Measurements from ENCODE around the gene RBBP6.
"Not testable (repeated sequence)": the region's sequence is repeated elsewhere in the genome, so short reads cannot be mapped to it uniquely, and the experiment has no call there.

The RBBP6 gene

DNA sequence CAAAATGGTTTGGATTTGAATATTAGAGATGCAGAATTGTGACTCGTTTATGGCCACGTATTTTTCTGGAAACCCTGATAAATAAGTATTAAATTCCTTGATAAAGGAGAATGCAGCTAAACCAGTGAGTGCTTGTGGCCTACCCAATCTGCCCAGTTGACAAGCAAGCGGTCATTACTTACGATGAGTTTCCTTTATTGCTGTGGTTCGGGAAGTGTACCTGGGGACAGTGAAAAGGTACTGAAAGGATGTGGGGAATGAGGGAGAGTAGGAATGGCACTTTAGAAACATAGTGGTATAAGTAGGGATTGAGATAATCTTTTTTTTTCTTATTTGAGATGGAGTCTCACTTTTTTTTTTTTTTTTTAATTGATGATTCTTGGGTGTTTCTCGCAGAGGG, 33.8 kb downstream of the RBBP6 start:
- DNase-seq, result no peak

DNA sequence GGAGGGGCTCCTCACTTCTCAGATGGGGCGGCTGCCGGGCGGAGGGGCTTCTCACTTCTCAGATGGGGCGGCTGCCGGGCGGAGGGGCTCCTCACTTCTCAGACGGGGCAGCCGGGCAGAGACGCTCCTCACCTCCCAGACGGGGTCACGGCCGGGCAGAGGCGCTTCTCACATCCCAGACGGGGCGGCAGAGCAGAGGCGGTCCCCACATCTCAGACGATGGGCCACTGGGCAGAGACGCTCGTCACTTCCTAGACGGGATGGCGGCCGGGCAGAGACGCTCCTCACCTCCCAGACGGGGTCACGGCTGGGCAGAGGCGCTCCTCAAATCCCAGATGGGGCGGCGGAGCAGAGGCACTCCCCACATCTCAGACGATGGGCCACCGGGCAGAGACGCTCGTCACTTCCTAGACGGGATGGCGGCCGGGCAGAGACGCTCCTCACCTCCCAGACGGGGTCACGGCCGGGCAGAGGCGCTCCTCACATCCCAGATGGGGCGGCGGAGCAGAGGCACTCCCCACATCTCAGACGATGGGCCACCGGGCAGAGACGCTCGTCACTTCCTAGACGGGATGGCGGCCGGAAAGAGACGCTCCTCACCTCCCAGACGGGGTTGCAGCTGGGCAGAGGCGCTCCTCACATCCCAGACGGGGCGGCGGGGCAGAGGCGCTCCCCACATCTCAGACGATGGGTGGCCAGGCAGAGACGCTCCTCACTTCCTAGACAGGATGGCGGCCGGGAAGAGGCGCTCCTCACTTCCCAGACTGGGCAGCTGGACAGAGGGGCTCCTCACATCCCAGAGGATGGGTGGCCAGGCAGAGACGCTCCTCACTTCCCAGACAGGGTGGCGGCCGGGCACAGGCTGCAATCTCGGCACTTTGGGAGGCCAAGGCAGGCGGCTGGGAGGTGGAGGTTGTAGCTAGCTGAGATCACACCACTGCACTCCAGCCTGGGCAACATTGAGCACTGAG, 35.4 kb downstream of the RBBP6 start:
- DNase-seq, result not testable (repeated sequence)

GRCh38 chr16:24575791-24576190, 36.4 kb downstream of the RBBP6 start:
- DNase-seq, result not testable (repeated sequence)

- DNase-seq, result no peak
These were observed 37.8 kb downstream of the RBBP6 start for GRCh38 chr16:24577167-24577566.

- DNase-seq, result no peak
These were observed 41.3 kb downstream of the RBBP6 start for GRCh38 chr16:24580665-24581064.

GRCh38 chr16:24583494-24583893, 44.1 kb downstream of the RBBP6 start:
- DNase-seq, result no peak

DNA sequence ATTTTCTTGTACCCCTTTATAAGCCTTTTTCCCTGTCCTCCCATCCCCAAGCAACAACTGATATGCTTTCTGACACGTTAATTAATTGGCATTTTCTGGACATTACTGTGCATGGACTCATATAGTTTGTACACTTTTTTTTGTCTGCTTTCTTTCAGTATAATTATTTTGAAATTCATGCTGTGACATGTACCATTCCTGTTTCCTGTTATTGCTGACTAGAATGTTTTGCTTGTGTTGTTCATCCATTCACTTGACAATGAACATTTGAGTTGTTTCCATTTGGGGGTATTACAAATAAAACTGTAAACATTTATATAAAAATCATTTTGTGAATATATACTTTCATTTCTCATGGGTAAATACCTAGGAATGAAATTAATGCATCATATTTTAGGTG, 50.6 kb downstream of the RBBP6 start:
- no peak for DNase-seq

- no peak for DNase-seq
These were observed 59.5 kb downstream of the RBBP6 start for GRCh38 chr16:24598777-24599437.

DNA sequence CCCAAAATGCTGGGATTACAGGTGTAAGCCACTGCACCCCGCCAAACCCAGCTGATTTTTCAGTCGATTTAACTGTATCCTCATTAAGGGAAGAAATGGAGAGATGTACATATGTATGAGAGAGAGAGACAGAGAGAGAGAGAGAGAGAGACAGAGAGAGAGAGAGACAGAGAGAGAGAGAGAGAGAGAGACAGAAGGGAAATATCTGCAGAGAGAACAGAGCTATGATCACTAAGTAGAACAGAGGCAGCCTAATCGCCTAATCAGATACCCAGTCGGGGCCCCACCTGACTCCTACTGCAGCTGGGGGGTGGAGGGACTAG, 70.0 kb downstream of the RBBP6 start:
- DNase-seq, result no peak

- DNase-seq, result peak; percentile 13
These were observed 70.5 kb downstream of the RBBP6 start for GRCh38 chr16:24609740-24610415.

DNA sequence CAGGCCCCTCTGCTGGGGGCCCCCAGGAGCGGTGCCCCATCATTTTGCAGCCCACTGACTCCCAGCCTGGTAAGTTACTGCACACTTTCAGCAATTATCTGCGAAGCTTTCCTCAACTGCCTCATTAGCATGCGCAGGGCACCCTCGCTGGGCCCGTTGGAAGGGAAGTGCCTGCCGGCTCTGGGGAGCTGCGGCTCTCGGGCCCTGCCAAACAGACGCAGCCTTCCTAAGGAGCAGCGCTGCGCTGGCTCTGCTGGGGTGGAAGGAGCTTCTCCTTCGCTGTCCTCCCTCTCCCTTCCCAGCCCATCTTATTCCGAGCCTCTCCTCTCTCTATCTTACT, 71.0 kb downstream of the RBBP6 start:
- no peak for DNase-seq

- no peak for DNase-seq
These were observed 71.9 kb downstream of the RBBP6 start for GRCh38 chr16:24611310-24611709.

- no peak for DNase-seq
These were observed 73.3 kb downstream of the RBBP6 start for GRCh38 chr16:24612656-24613055.

DNA sequence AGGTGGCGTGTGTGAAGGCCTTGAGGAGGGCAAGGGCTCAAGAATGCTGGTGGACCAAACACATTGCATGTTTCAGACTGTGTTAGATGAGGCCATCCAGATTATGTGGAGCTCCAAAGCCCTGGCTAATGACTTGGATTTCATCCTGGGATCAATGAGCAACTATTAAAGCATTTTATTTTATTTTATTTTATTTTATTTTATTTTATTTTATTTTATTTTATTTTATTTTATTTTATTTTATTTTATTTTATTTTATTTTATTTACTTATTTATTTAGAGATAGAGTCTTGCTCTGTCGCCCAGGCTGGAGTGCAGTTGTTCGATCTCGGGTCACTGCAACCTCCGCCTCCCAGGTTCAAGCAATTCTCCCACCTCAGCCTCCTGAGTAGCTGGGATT, 73.9 kb downstream of the RBBP6 start:
- not testable (repeated sequence) for DNase-seq

- no peak for DNase-seq
These were observed 78.1 kb downstream of the RBBP6 start for GRCh38 chr16:24617502-24617901.

Measured in NCI-H774 (cell line).